ENCODE data around the gene NR1H4. TPM values are rescaled to one million over a fixed set of nuclear protein-coding genes. Genes with fewer than 3 reads are reported as not detected.

NR1H4 gene
- total and polyA plus RNA-seq, 4 donors: 0.06 to 1.3 TPM; not detected in 2

GRCh38 chr12:100473050-100473715 lies 483 bp upstream of the NR1H4 start:
- Histone ChIP-seq H3K27me3 (ENCODE audit: control insufficient read depth in 3 of 3, insufficient read depth in 3 of 3, low read length in 2 of 3) (no peaks in the 10 kb centered on the region), H3K27ac (ENCODE audit: low read depth in 1 of 2, low read length in 1 of 2) (no peak overlapping the region), H3K4me1 (ENCODE audit: control insufficient read depth in 5 of 5, insufficient read depth in 5 of 5, low read length in 5 of 5) (peaks cover 0 to 5% (median 0%) of the 10 kb centered on the region in 5 donors), H3K9me3 (ENCODE audit: control insufficient read depth in 4 of 4, insufficient read depth in 3 of 4, low read length in 3 of 4) (no peaks in the 10 kb centered on the region), H3K4me3 (no peak overlapping the region), H3K9ac (ENCODE audit: insufficient read depth in 1 of 2, low read length in 2 of 2) (no peak overlapping the region), H3K36me3 (ENCODE audit: control insufficient read depth in 4 of 4, insufficient read depth in 4 of 4, low read length in 4 of 4) (no peaks in the 10 kb centered on the region)
- no peak for DNase-seq
- 49 to 60% methylated on average over 3 of the region's 3 CpGs for WGBS, 2 donors
- ATAC-seq (ENCODE audit: insufficient read depth, low FRiP score): no peak
- no peak for TF ChIP-seq CTCF (IDR thresholded peaks at IDR 0.05; ENCODE audit: control extremely low read depth, extremely low read depth)

GRCh38 chr12:100474617-100475016 lies 951 bp downstream of the NR1H4 start:
- no peak for ATAC-seq (ENCODE audit: insufficient read depth, low FRiP score)
- DNase-seq: no peak
- peaks cover 0 to 5% (median 0%) of the 10 kb centered on the region in 5 donors for H3K4me1 ChIP-seq (ENCODE audit: control insufficient read depth in 5 of 5, insufficient read depth in 5 of 5, low read length in 5 of 5)
- H3K36me3 ChIP-seq (ENCODE audit: control insufficient read depth in 4 of 4, insufficient read depth in 4 of 4, low read length in 4 of 4): no peaks in the 10 kb centered on the region
- H3K27me3 ChIP-seq (ENCODE audit: control insufficient read depth in 3 of 3, insufficient read depth in 3 of 3, low read length in 2 of 3): no peaks in the 10 kb centered on the region
- H3K9me3 ChIP-seq (ENCODE audit: control insufficient read depth in 4 of 4, insufficient read depth in 3 of 4, low read length in 3 of 4): no peaks in the 10 kb centered on the region
- WGBS, 2 donors: 78 to 83% methylated on average over 1 of the region's 1 CpG
- no peak for TF ChIP-seq CTCF (IDR thresholded peaks at IDR 0.05; ENCODE audit: control extremely low read depth, extremely low read depth)
- no peak overlapping the region for H3K4me3 ChIP-seq
- H3K9ac ChIP-seq (ENCODE audit: insufficient read depth in 1 of 2, low read length in 2 of 2): no peak overlapping the region
- H3K27ac ChIP-seq (ENCODE audit: low read depth in 1 of 2, low read length in 1 of 2): no peak overlapping the region

GRCh38 chr12:100476013-100476751 lies 2.5 kb downstream of the NR1H4 start:
- H3K27ac ChIP-seq (ENCODE audit: low read depth in 1 of 2, low read length in 1 of 2): no peak overlapping the region
- no peaks in the 10 kb centered on the region for H3K9me3 ChIP-seq (ENCODE audit: control insufficient read depth in 4 of 4, insufficient read depth in 3 of 4, low read length in 3 of 4)
- H3K27me3 ChIP-seq (ENCODE audit: control insufficient read depth in 3 of 3, insufficient read depth in 3 of 3, low read length in 2 of 3): no peaks in the 10 kb centered on the region
- no peak overlapping the region for H3K4me3 ChIP-seq
- no peak overlapping the region for H3K9ac ChIP-seq (ENCODE audit: insufficient read depth in 1 of 2, low read length in 2 of 2)
- DNase-seq (no peak), ATAC-seq (ENCODE audit: insufficient read depth, low FRiP score) (no peak)
- H3K4me1 ChIP-seq (ENCODE audit: control insufficient read depth in 5 of 5, insufficient read depth in 5 of 5, low read length in 5 of 5): peaks cover 0 to 5% (median 0%) of the 10 kb centered on the region in 5 donors
- TF ChIP-seq CTCF (IDR thresholded peaks at IDR 0.05; ENCODE audit: control extremely low read depth, extremely low read depth): no peak
- WGBS, 2 donors: 53 to 55% methylated on average over 14 of the region's 14 CpGs
- no peaks in the 10 kb centered on the region for H3K36me3 ChIP-seq (ENCODE audit: control insufficient read depth in 4 of 4, insufficient read depth in 4 of 4, low read length in 4 of 4)

Data from lung (tissue), 12 donors.